H9 (cell line): ENCODE results near the gene PPP2R3A. TPM values are rescaled to one million over a fixed set of nuclear protein-coding genes. Genes with fewer than 3 reads are reported as not detected.

Source experiments
- DNase-seq: peaks from one replicate; pipeline ENCODE4 v3.0.0-alpha.2; 2017
- H2AFZ ChIP-seq: one replicate; pipeline ENCODE4 v1.6.1; 2013; ENCODE audit warnings: mild to moderate bottlenecking, low read length, control low read depth, moderate library complexity
- H2AK5ac ChIP-seq: 2 replicates; pipeline ENCODE4 v1.6.1; 2013; ENCODE audit warnings: low read length, control low read depth, mixed read lengths; ENCODE audit not compliant: insufficient read length
- H2BK120ac ChIP-seq: one replicate; pipeline ENCODE4 v1.6.1; 2013; ENCODE audit warnings: low read depth, mild to moderate bottlenecking, low read length, control low read depth, inconsistent platforms; ENCODE audit not compliant: poor library complexity, severe bottlenecking
- H2BK12ac ChIP-seq: 2 replicates; pipeline ENCODE4 v1.6.1; 2013; ENCODE audit warnings: low read length, control low read depth, mixed read lengths, low read depth; ENCODE audit not compliant: insufficient read length
- H2BK15ac ChIP-seq: 2 replicates; pipeline ENCODE4 v1.6.1; 2013; ENCODE audit warnings: low read depth, low read length, control low read depth
- H2BK20ac ChIP-seq: one replicate; pipeline ENCODE4 v1.6.1; 2013; ENCODE audit warnings: low read depth, mild to moderate bottlenecking, low read length, control low read depth, inconsistent platforms; ENCODE audit not compliant: poor library complexity, severe bottlenecking
- H2BK5ac ChIP-seq: 2 replicates; pipeline ENCODE4 v1.6.1; 2013; ENCODE audit warnings: low read length, control low read depth, mixed read lengths; ENCODE audit not compliant: insufficient read length
- H3K14ac ChIP-seq: 2 replicates; pipeline ENCODE4 v1.6.1; 2013; ENCODE audit warnings: low read length, control low read depth; ENCODE audit not compliant: insufficient read depth
- H3K18ac ChIP-seq: 2 replicates; pipeline ENCODE4 v1.6.1; 2013; ENCODE audit warnings: low read depth, mild to moderate bottlenecking, mixed read lengths, low read length, control low read depth; ENCODE audit not compliant: insufficient read length
- H3K23ac ChIP-seq: 2 replicates; pipeline ENCODE4 v1.6.1; 2013; ENCODE audit warnings: low read length, control low read depth, mixed read lengths, low read depth; ENCODE audit not compliant: insufficient read length
- H3K23me2 ChIP-seq: 2 replicates; pipeline ENCODE4 v1.6.1; 2013; ENCODE audit warnings: low read depth, mild to moderate bottlenecking, mixed read lengths, low read length, control low read depth; ENCODE audit not compliant: insufficient read length, poor library complexity, severe bottlenecking
- H3K27ac ChIP-seq: 2 replicates; pipeline ENCODE4 v1.5.1; 2013; ENCODE audit warnings: low read length, control low read depth, mixed read lengths, low read depth; ENCODE audit not compliant: insufficient read length
- H3K27me3 ChIP-seq: 2 replicates; pipeline ENCODE4 v1.6.1; 2013; ENCODE audit warnings: low read length, control low read depth, inconsistent platforms; ENCODE audit not compliant: insufficient read depth
- H3K4ac ChIP-seq: 2 replicates; pipeline ENCODE4 v1.6.1; 2013; ENCODE audit warnings: low read depth, mild to moderate bottlenecking, control low read depth, inconsistent platforms, low read length, moderate library complexity
- H3K4me1 ChIP-seq: 2 replicates; pipeline ENCODE4 v1.6.1; 2013; ENCODE audit warnings: low read length, control low read depth, inconsistent platforms; ENCODE audit not compliant: insufficient read depth
- H3K4me2 ChIP-seq: 2 replicates; pipeline ENCODE4 v1.6.1; 2013; ENCODE audit warnings: low read length, control low read depth, mixed read lengths; ENCODE audit not compliant: insufficient read length, insufficient read depth
- H3K56ac ChIP-seq: 2 replicates; pipeline ENCODE4 v1.6.1; 2013; ENCODE audit warnings: low read depth, mild to moderate bottlenecking, mixed read lengths, low read length, control low read depth; ENCODE audit not compliant: insufficient read length
- H3K79me1 ChIP-seq: 2 replicates; pipeline ENCODE4 v1.6.1; 2013; ENCODE audit warnings: low read depth, mild to moderate bottlenecking, moderate library complexity, low read length, control low read depth, inconsistent platforms; ENCODE audit not compliant: insufficient read depth, poor library complexity, severe bottlenecking
- H3K79me2 ChIP-seq: 2 replicates; pipeline ENCODE4 v1.6.1; 2013; ENCODE audit warnings: low read length, control low read depth, inconsistent platforms; ENCODE audit not compliant: insufficient read depth
- H3K9ac ChIP-seq: 2 replicates; pipeline ENCODE4 v1.6.1; 2013; ENCODE audit warnings: low read length, control low read depth, mixed read lengths; ENCODE audit not compliant: insufficient read length; ENCODE audit errors: extremely low read depth
- H3K9me3 ChIP-seq: one replicate; pipeline ENCODE4 v1.6.1; 2013; ENCODE audit warnings: low read depth, low read length, inconsistent platforms; ENCODE audit not compliant: control insufficient read depth
- H3T11ph ChIP-seq: one replicate; pipeline ENCODE4 v1.6.1; 2013; ENCODE audit warnings: mild to moderate bottlenecking, low read length, control low read depth, inconsistent platforms
- H4K20me1 ChIP-seq: one replicate; pipeline ENCODE4 v1.6.1; 2013; ENCODE audit not compliant: control insufficient read depth, insufficient read length, insufficient read depth
- H4K5ac ChIP-seq: 2 replicates; pipeline ENCODE4 v1.6.1; 2013; ENCODE audit warnings: low read depth, mild to moderate bottlenecking, mixed read lengths, low read length, control low read depth; ENCODE audit not compliant: insufficient read length
- H4K8ac ChIP-seq: replicated peaks from 2 replicates; pipeline ENCODE4 v1.6.1; 2013; ENCODE audit warnings: low read length, control low read depth, mixed read lengths, low read depth; ENCODE audit not compliant: insufficient read length
- H4K91ac ChIP-seq: 2 replicates; pipeline ENCODE4 v1.6.1; 2013; ENCODE audit warnings: low read depth, mild to moderate bottlenecking, moderate library complexity, mixed read lengths, low read length, control low read depth; ENCODE audit not compliant: insufficient read length
- H3K27ac Mint-ChIP-seq, 3 experiments: 2 replicates in 2 of 3; 3 replicates in 1 of 3; pipeline ENCODE4 v1.8.0; 2020 to 2021; ENCODE audit warnings: mixed read lengths in 3 of 3, mild to moderate bottlenecking in 1 of 3, moderate library complexity in 1 of 3
- H3K27me3 Mint-ChIP-seq: 2 replicates; pipeline ENCODE4 v1.8.0; 2021; ENCODE audit warnings: low read depth, mild to moderate bottlenecking, moderate library complexity, mixed read lengths
- H3K36me3 Mint-ChIP-seq, 3 experiments: 2 replicates in 2 of 3; 3 replicates in 1 of 3; pipeline ENCODE4 v1.8.0; 2020 to 2021; ENCODE audit warnings: low read depth in 3 of 3, mixed read lengths in 3 of 3; ENCODE audit not compliant: insufficient read depth in 1 of 3
- H3K4me1 Mint-ChIP-seq, 2 experiments: 2 replicates each; pipeline ENCODE4 v1.8.0; 2020; ENCODE audit warnings: mixed read lengths in 2 of 2
- H3K4me3 Mint-ChIP-seq, 2 experiments: 2 replicates in 1 of 2; 3 replicates in 1 of 2; pipeline ENCODE4 v1.8.0; 2020 to 2021; ENCODE audit warnings: mild to moderate bottlenecking in 2 of 2, mixed read lengths in 2 of 2, moderate library complexity in 1 of 2
- H3K9me3 Mint-ChIP-seq, 2 experiments: 2 replicates in 1 of 2; 3 replicates in 1 of 2; pipeline ENCODE4 v1.8.0; 2020; ENCODE audit warnings: mild to moderate bottlenecking in 2 of 2, mixed read lengths in 2 of 2, moderate library complexity in 1 of 2
- WGBS: extraction: QIAGEN DNeasy Blood & Tissue Kit; methylation state at CpG from one replicate; pipeline ENCODE4 v1.1.7; 2013; ENCODE audit warnings: missing lambda C conversion rate, low lambda C conversion rate, mixed read lengths; ENCODE audit not compliant: insufficient read length; ENCODE audit errors: extremely low coverage; 5-methylcytosine and 5-hydroxymethylcytosine counted together
- total RNA-seq: library from RNA; stranded (reverse); gene quantifications from 2 replicates; pipeline ENCODE4 v1.2.1, GENCODE V29; 2021
- TF ChIP-seq, protein P1 (sequence below): fragments of 200-600 bp; sonication (generic); conservative IDR thresholded peaks from 3 replicates; pipeline ENCODE4 v1.8.0; 2021; ENCODE audit warnings: antibody characterized with exemption, mild to moderate bottlenecking

The PPP2R3A gene
- total RNA-seq, 1 experiment from 2014 or later: 12.4 TPM

DNA sequence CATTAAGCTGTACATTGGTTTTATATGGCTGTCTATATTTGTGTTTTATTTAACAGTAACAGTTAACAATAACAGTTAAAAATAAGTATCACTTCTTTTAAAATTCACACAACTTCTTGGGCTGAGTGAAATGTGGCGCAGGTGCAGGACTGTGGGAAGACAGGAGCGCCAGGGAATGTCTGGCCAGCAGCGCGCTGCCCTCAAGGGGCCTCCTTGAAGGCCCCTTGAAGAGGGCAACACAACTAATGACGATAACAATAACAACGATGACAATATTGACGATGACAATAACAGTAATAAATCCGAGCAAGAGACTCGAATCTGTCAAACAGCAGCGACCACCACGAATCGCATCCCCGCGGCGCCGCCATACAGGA, 411 bp upstream of the PPP2R3A start:
- WGBS: no CpG with 5 or more reads among the region's 16 CpGs
- Mint-ChIP-seq H3K4me3 (peak overlapping the region; percentile 72 to 82), H3K27ac (peak overlapping the region in 1 of 3 experiments; percentile 6; a peak in 1 of 7 replicates), H3K9me3 (peaks cover 5 to 12% of the 10 kb centered on the region in 2 experiments), H3K4me1 (peaks cover 39 to 46% of the 10 kb centered on the region in 2 experiments), H3K27me3 (no peaks in the 10 kb centered on the region; the same call in 1 of the 2 replicates), H3K36me3 (peaks cover 4 to 27% (median 7%) of the 10 kb centered on the region in 3 experiments)
- Histone ChIP-seq H3K56ac (no peak overlapping the region), H2BK15ac (no peak overlapping the region), H3K9me3 (no peaks in the 10 kb centered on the region), H4K8ac (no peak overlapping the region), H4K91ac (no peak overlapping the region), H2BK12ac (no peak overlapping the region), H3T11ph (no peak overlapping the region), H4K20me1 (no peaks in the 10 kb centered on the region), H3K23ac (no peak overlapping the region), H2BK120ac (no peak overlapping the region), H2BK5ac (no peak overlapping the region), H3K18ac (no peak overlapping the region), H3K79me2 (peaks cover 3% of the 10 kb centered on the region; the same call in 1 of the 2 replicates), H4K5ac (no peak overlapping the region), H3K9ac (no peak overlapping the region), H2AK5ac (no peak overlapping the region), H3K4me2 (peak overlapping the region; percentile 56), H2BK20ac (no peak overlapping the region), H3K14ac (no peak overlapping the region), H2AFZ (no peak overlapping the region), H3K27me3 (no peaks in the 10 kb centered on the region), H3K79me1 (no peaks in the 10 kb centered on the region), H3K4me1 (peaks cover 9% of the 10 kb centered on the region), H3K23me2 (peaks cover 4% of the 10 kb centered on the region), H3K4ac (no peak overlapping the region), H3K27ac (no peak overlapping the region)
- DNase-seq: no peak
- TF ChIP-seq, protein P1, sequence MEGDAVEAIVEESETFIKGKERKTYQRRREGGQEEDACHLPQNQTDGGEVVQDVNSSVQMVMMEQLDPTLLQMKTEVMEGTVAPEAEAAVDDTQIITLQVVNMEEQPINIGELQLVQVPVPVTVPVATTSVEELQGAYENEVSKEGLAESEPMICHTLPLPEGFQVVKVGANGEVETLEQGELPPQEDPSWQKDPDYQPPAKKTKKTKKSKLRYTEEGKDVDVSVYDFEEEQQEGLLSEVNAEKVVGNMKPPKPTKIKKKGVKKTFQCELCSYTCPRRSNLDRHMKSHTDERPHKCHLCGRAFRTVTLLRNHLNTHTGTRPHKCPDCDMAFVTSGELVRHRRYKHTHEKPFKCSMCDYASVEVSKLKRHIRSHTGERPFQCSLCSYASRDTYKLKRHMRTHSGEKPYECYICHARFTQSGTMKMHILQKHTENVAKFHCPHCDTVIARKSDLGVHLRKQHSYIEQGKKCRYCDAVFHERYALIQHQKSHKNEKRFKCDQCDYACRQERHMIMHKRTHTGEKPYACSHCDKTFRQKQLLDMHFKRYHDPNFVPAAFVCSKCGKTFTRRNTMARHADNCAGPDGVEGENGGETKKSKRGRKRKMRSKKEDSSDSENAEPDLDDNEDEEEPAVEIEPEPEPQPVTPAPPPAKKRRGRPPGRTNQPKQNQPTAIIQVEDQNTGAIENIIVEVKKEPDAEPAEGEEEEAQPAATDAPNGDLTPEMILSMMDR: no peak
